H1 (cell line): Measurements from ENCODE around the gene UBE2E2. TPM values are rescaled to one million over a fixed set of nuclear protein-coding genes. Genes with fewer than 3 reads are reported as not detected.

Source experiments
- CTBP2 ChIP-seq: IDR thresholded peaks from 2 replicates; pipeline ENCODE4 v1.7.0; 2011; ENCODE audit warnings: borderline replicate concordance, mild to moderate bottlenecking, moderate library complexity, mixed read lengths, low read length; ENCODE audit not compliant: insufficient read depth, insufficient read length
- RNF2 ChIP-seq: fragments of 200-900, 300-1000 bp; sonication (generic); IDR thresholded peaks from 2 replicates; pipeline ENCODE4 v1.7.1; 2016; ENCODE audit warnings: borderline replicate concordance, low read depth, mild to moderate bottlenecking, antibody characterized with exemption, low read length; ENCODE audit not compliant: poor library complexity, severe bottlenecking; ENCODE audit errors: missing control alignments
- polyA plus RNA-seq, 7 experiments: library from polyadenylated mRNA; depleted of rRNA in 3 of 7; stranded (reverse) in 5 of 7; unstranded in 2 of 7; fragments of >200 nt in 5 of 7; fragments of 200-250 nt in 2 of 7; gene quantifications; 1 replicate in 5 of 7; 2 replicates in 1 of 7; 4 replicates in 1 of 7; pipeline versions ENCODE4 v1.2.1 to v1.2.3, GENCODE V29; 2011 to 2013; ENCODE audit warnings: missing spikeins in 2 of 7, mixed read lengths in 2 of 7
- total RNA-seq: library from RNA; stranded (reverse); fragmentation: NEBNext Ultra II Directional; extraction: Animal tissue kit (Norgen Biotek cat#: 25700); gene quantifications from 2 replicates; pipeline ENCODE4 v1.2.1, GENCODE V29; 2021

The UBE2E2 gene
- total and polyA plus RNA-seq, 2 of the 8 experiments (the other 6 are each of a cell fraction or from before 2014, with no cell fraction given): 57.6 to 70.6 TPM

DNA sequence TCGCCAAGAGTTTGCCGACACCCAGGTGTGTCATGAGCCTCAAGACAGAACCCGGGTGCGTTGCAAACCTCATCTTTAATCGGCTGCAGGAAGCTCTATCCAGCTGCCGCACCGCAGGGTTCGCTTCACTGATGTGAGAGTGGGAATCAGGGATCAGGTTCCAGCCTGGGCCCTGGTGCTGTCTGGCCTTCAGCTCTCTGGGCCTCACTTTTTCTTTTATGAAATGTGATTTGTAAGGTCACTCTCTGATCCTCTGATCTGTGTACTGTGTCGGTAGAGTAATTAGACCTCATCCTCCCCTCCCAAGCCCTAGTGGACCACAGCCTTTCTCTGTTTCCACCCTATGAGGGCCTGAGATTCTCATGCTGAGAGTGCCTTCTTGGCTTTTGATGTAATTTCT is 399.8 kb downstream of the UBE2E2 start (continued):
- TF ChIP-seq RNF2 (no peak), CTBP2 (no peak)
- TF ChIP-seq, all 59 proteins: peak for 0
